GM12878 (cell line): ENCODE results near the gene UHMK1. TPM values are rescaled to one million over a fixed set of nuclear protein-coding genes. Genes with fewer than 3 reads are reported as not detected.

Experiments
- ATAC-seq: fragments of 200-7000 bp; cut with Tn5 transposase; 3 replicates; pipeline ENCODE4 v1.9.1; 2020; ENCODE audit warnings: mild to moderate bottlenecking, moderate library complexity
- BruUV-seq: library from RNA; stranded (reverse); fragments of 400-500 nt; replicated peaks from 2 replicates; lab custom pipeline; 2021; lab: Mats Ljungman, UMichigan
- CTCF ChIA-PET: fragments of 300-600 bp; sonication (Branson Sonifier 250); formaldehyde crosslinking; extraction: SDS; loops from one replicate; lab custom pipeline; 2021; ENCODE audit warnings: inconsistent platforms; lab: Yijun Ruan, JAX
- POLR2A ChIA-PET: fragments of 350-600 bp; formaldehyde crosslinking; extraction: SDS; loops from one replicate; lab custom pipeline; 2021; ENCODE audit warnings: inconsistent platforms; lab: Charles Lee
- RAD21 ChIA-PET: fragments of 300-600 bp; sonication (Branson Sonifier 250); formaldehyde crosslinking; loops from one replicate; lab custom pipeline; 2023; ENCODE audit warnings: antibody characterized with exemption; ENCODE audit not compliant: unreplicated experiment; lab: Charles Lee
- SMC1A ChIA-PET: fragments of 300-600 bp; sonication (Branson Sonifier 250); formaldehyde crosslinking; loops from one replicate; lab custom pipeline; 2023; ENCODE audit not compliant: unreplicated experiment, uncharacterized antibody; lab: Charles Lee
- DNase-seq: peaks from one replicate; pipeline ENCODE4 v3.0.0-alpha.2; 2011; ENCODE audit warnings: low read depth, low spot score
- FAIRE-seq: peaks from 3 replicates; lab custom pipeline; 2011; peaks lifted over from hg19 to GRCh38; lab: Jason Lieb, UNC
- H2AFZ ChIP-seq: 2 replicates; pipeline ENCODE4 v1.6.0; 2011; ENCODE audit warnings: low read depth, low read length, control low read depth; ENCODE audit not compliant: control insufficient read depth
- H3K27ac ChIP-seq: 2 replicates; pipeline ENCODE4 v1.5.1; 2011; ENCODE audit warnings: control low read depth; ENCODE audit not compliant: control insufficient read depth, insufficient read depth
- H3K27me3 ChIP-seq, 2 experiments: replicated peaks in 1 of 2; 2 replicates each; pipeline versions ENCODE4 v1.6.0 to v1.6.1; 2011; ENCODE audit warnings: low read length in 1 of 2; ENCODE audit not compliant: control insufficient read depth in 2 of 2, insufficient read depth in 2 of 2
- H3K36me3 ChIP-seq, 2 experiments: 2 replicates each; pipeline ENCODE4 v1.5.1; 2011; ENCODE audit warnings: low read length in 1 of 2; ENCODE audit not compliant: control insufficient read depth in 2 of 2, insufficient read depth in 2 of 2
- H3K4me1 ChIP-seq: 2 replicates; pipeline ENCODE4 v1.6.1; 2011; ENCODE audit warnings: mild to moderate bottlenecking, low read length, moderate library complexity, mixed read lengths; ENCODE audit not compliant: control insufficient read depth, insufficient read depth
- H3K4me2 ChIP-seq: 2 replicates; pipeline ENCODE4 v1.6.0; 2011; ENCODE audit warnings: control low read depth; ENCODE audit not compliant: control insufficient read depth, insufficient read depth
- H3K4me3 ChIP-seq: fragments of 200-600 bp; sonication (generic); 2 replicates; pipeline ENCODE4 v1.5.1; 2016
- H3K79me2 ChIP-seq: 2 replicates; pipeline ENCODE4 v1.6.0; 2011; ENCODE audit warnings: low read length; ENCODE audit not compliant: control insufficient read depth, insufficient read depth
- H3K9ac ChIP-seq: 2 replicates; pipeline ENCODE4 v1.8.0; 2011; ENCODE audit warnings: low read length, control low read depth, mixed read lengths; ENCODE audit not compliant: control insufficient read depth, insufficient read depth
- H3K9me3 ChIP-seq: replicated peaks from 3 replicates; pipeline ENCODE4 v1.5.1; 2011; ENCODE audit warnings: mild to moderate bottlenecking, low read length; ENCODE audit not compliant: control insufficient read depth, insufficient read depth
- H4K20me1 ChIP-seq: 2 replicates; pipeline ENCODE4 v1.6.0; 2011; ENCODE audit not compliant: control insufficient read depth, insufficient read depth
- HCFC1 ChIP-seq: fragments of 150-350 bp; IDR thresholded peaks from 2 replicates; pipeline ENCODE4 v1.6.1; 2014; ENCODE audit warnings: low read length
- HDAC2 ChIP-seq: fragments of 200-600 bp; sonication (generic); IDR thresholded peaks from 2 replicates; pipeline ENCODE4 v1.6.1; 2017
- KAT2A ChIP-seq: conservative IDR thresholded peaks from 2 replicates; pipeline ENCODE4 v1.6.1; 2011; ENCODE audit warnings: low read depth, low read length; ENCODE audit not compliant: control insufficient read depth
- NFIC ChIP-seq: IDR thresholded peaks from 2 replicates; pipeline ENCODE4 v1.6.1; 2012; ENCODE audit warnings: low read depth, mild to moderate bottlenecking, inconsistent platforms, low read length, moderate library complexity
- POLR2A ChIP-seq: IDR thresholded peaks from 2 replicates; pipeline ENCODE4 v1.6.1; 2011; ENCODE audit warnings: low read depth, mild to moderate bottlenecking, low read length
- SIN3A ChIP-seq: IDR thresholded peaks from 2 replicates; pipeline ENCODE4 v1.6.1; 2012; ENCODE audit warnings: low read depth, low read length, improper control_type of control experiment
- SIX5 ChIP-seq: IDR thresholded peaks from 2 replicates; pipeline ENCODE4 v1.6.1; 2011; ENCODE audit warnings: mild to moderate bottlenecking, low read depth, low read length, moderate library complexity; ENCODE audit not compliant: severe bottlenecking
- SMAD1 ChIP-seq: fragments of 450-650 bp; IDR thresholded peaks from 2 replicates; pipeline ENCODE4 v1.6.1; 2018; ENCODE audit warnings: mild to moderate bottlenecking, low read depth; ENCODE audit not compliant: partially characterized antibody
- SMAD5 ChIP-seq: IDR thresholded peaks from 2 replicates; pipeline ENCODE4 v1.6.1; 2016; ENCODE audit warnings: antibody characterized with exemption, low read depth
- SMARCA5 ChIP-seq: fragments of 450-650 bp; IDR thresholded peaks from 2 replicates; pipeline ENCODE4 v1.6.1; 2017; ENCODE audit warnings: mild to moderate bottlenecking
- SREBF2 ChIP-seq: IDR thresholded peaks from 2 replicates; pipeline ENCODE4 v1.6.1; 2012; ENCODE audit warnings: mild to moderate bottlenecking, low read length
- SRF ChIP-seq, 2 experiments: IDR thresholded peaks; 2 replicates each; pipeline ENCODE4 v1.6.1; 2011; ENCODE audit warnings: low read depth in 2 of 2, low read length in 2 of 2, mild to moderate bottlenecking in 1 of 2, moderate library complexity in 1 of 2
- ZNF384 ChIP-seq: IDR thresholded peaks from 2 replicates; pipeline ENCODE4 v1.6.1; 2012; ENCODE audit warnings: low read depth, mild to moderate bottlenecking, low read length, improper control_type of control experiment, borderline replicate concordance
- WGBS: methylation state at CpG from one replicate; pipeline ENCODE4 v1.1.6; 2016; ENCODE audit warnings: low lambda C conversion rate; ENCODE audit not compliant: insufficient replicate concordance, insufficient coverage; ENCODE audit errors: missing lambda C conversion rate; 5-methylcytosine and 5-hydroxymethylcytosine counted together
- in situ Hi-C: fragments of 300-500 bp; cut with MboI; formaldehyde crosslinking; loops from 9 replicates; pipeline ENCODE4 v1.14.3; 2018; ENCODE audit warnings: mixed read lengths
- intact Hi-C: fragments of 100-400 bp; cut with micrococcal nuclease; formaldehyde crosslinking; loops from one replicate; pipeline ENCODE4 v1.14.2; 2022; ENCODE audit not compliant: unreplicated experiment
- polyA plus RNA-seq, 11 experiments: library from polyadenylated mRNA; depleted of rRNA in 4 of 11; unstranded in 6 of 11; stranded (reverse) in 5 of 11; fragments of >200 nt; fragmentation: Nextera tagmentation in 4 of 11; fragmentation: Illumina TruSeq in 1 of 11; extraction: Ambion mirVana in 4 of 11; extraction: Trizol in 1 of 11; gene quantifications; 1 replicate in 1 of 11; 2 replicates in 10 of 11; pipeline versions ENCODE4 v1.2.1 to v1.2.3, GENCODE V29; 2011 to 2016; ENCODE audit warnings: inconsistent platforms in 2 of 11, missing spikeins in 2 of 11, low read depth in 1 of 11
- total RNA-seq, 4 experiments: library from RNA; depleted of rRNA in 3 of 4; stranded (reverse); fragments of >200 nt in 3 of 4; fragmentation: Illumina TruSeq in 1 of 4; extraction: Trizol in 1 of 4; gene quantifications; 2 replicates each; pipeline versions ENCODE4 v1.2.1 to v1.2.3, GENCODE V29; 2013 to 2021
- TF ChIP-seq, protein P1 (sequence below): IDR thresholded peaks from 2 replicates; pipeline ENCODE4 v1.6.1; 2012; ENCODE audit warnings: mild to moderate bottlenecking, low read depth, low read length
- TF ChIP-seq, protein P2 (sequence below): fragments of 450-650 bp; IDR thresholded peaks from 2 replicates; pipeline ENCODE4 v1.6.1; 2014; ENCODE audit warnings: mild to moderate bottlenecking
- TF ChIP-seq, protein P3 (sequence below): IDR thresholded peaks from 2 replicates; pipeline ENCODE4 v1.6.1; 2011; ENCODE audit warnings: mild to moderate bottlenecking, low read depth, low read length, moderate library complexity; ENCODE audit not compliant: insufficient replicate concordance
- TF ChIP-seq, protein P4 (sequence below): fragments of 450-650 bp; IDR thresholded peaks from 2 replicates; pipeline ENCODE4 v1.6.1; 2017; ENCODE audit warnings: borderline replicate concordance

Gene UHMK1
- total and polyA plus RNA-seq, 10 of the 15 experiments (the other 5 are each of a cell fraction or from before 2014, with no cell fraction given) = 5.7 to 52.7 (median 28.3) TPM

DNA sequence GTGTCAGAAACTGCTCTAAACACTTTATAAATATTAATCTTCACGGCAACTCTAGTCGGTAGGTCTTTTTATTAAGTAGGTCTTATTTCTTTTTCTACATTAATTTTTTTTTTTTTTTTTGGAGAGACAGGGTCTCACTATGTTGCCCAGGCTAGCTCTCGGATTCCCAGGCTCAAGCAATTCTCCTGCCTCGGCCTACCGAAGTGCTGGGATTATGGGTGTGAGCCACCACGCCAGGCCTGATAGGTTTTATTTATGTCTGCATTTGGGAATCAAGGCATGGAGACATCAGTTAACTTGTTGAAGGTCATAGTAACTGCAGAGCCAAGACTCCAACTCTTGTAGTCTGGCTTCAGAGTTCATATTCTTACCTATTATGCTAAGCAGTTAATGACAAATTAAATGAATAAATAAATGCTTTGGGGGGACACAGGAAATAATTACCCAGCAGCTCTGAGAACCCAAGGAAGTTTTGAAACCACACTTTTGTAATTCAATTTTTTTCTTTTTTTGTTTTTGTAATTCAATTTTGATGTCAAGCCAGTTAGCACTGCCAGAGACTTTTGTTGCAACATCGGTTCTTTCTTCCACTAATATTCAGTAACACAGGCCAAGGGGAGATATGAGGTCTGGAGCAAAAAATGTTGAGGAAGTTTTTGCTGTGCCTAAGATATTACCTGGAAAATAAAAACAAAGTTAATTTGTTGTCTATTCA, 54.5 kb downstream of the UHMK1 start:
- no peak overlapping the region for H3K4me2 ChIP-seq
- no peak overlapping the region for H3K27ac ChIP-seq
- RAD21 ChIA-PET = no interaction called here
- no peak overlapping the region for H3K4me3 ChIP-seq
- no peaks in the 10 kb centered on the region for H4K20me1 ChIP-seq
- no peaks in the 10 kb centered on the region for H3K79me2 ChIP-seq
- intact Hi-C loops (no loop called here), in situ Hi-C loops (no loop called here)
- no peaks in the 10 kb centered on the region for H3K4me1 ChIP-seq
- no TSS peak for BruUV-seq
- H3K9ac ChIP-seq = no peak overlapping the region
- SMC1A ChIA-PET = interaction anchor here (0.6 to 0.7 kb wide), 2 partner anchors 23 to 193 kb away, joined by 3 to 4 read pairs; no protein-coding TSS in a partner anchor
- no peak for DNase-seq
- CTCF ChIA-PET = no interaction called here
- no peak for FAIRE-seq
- POLR2A ChIA-PET = no interaction called here
- no peaks in the 10 kb centered on the region for H3K36me3 ChIP-seq
- WGBS = 87% methylated on average over 7 of the region's 7 CpGs
- H3K27me3 ChIP-seq = no peaks in the 10 kb centered on the region
- ATAC-seq = no peak
- no peak overlapping the region for H2AFZ ChIP-seq
- no peaks in the 10 kb centered on the region for H3K9me3 ChIP-seq
- TF ChIP-seq SMAD1 (no peak), SMARCA5 (no peak), HCFC1 (no peak), SREBF2 (no peak), POLR2A (no peak), HDAC2 (no peak), ZNF384 (no peak), SRF (IDR thresholded peaks at IDR 0.05; ENCODE audit: low read depth in 2 of 2, low read length in 2 of 2) (no peak), SMAD5 (no peak), NFIC (no peak), SIN3A (no peak), SIX5 (no peak), KAT2A (no peak)
- TF ChIP-seq, protein P1, sequence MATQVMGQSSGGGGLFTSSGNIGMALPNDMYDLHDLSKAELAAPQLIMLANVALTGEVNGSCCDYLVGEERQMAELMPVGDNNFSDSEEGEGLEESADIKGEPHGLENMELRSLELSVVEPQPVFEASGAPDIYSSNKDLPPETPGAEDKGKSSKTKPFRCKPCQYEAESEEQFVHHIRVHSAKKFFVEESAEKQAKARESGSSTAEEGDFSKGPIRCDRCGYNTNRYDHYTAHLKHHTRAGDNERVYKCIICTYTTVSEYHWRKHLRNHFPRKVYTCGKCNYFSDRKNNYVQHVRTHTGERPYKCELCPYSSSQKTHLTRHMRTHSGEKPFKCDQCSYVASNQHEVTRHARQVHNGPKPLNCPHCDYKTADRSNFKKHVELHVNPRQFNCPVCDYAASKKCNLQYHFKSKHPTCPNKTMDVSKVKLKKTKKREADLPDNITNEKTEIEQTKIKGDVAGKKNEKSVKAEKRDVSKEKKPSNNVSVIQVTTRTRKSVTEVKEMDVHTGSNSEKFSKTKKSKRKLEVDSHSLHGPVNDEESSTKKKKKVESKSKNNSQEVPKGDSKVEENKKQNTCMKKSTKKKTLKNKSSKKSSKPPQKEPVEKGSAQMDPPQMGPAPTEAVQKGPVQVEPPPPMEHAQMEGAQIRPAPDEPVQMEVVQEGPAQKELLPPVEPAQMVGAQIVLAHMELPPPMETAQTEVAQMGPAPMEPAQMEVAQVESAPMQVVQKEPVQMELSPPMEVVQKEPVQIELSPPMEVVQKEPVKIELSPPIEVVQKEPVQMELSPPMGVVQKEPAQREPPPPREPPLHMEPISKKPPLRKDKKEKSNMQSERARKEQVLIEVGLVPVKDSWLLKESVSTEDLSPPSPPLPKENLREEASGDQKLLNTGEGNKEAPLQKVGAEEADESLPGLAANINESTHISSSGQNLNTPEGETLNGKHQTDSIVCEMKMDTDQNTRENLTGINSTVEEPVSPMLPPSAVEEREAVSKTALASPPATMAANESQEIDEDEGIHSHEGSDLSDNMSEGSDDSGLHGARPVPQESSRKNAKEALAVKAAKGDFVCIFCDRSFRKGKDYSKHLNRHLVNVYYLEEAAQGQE = no peak
- TF ChIP-seq, protein P2, sequence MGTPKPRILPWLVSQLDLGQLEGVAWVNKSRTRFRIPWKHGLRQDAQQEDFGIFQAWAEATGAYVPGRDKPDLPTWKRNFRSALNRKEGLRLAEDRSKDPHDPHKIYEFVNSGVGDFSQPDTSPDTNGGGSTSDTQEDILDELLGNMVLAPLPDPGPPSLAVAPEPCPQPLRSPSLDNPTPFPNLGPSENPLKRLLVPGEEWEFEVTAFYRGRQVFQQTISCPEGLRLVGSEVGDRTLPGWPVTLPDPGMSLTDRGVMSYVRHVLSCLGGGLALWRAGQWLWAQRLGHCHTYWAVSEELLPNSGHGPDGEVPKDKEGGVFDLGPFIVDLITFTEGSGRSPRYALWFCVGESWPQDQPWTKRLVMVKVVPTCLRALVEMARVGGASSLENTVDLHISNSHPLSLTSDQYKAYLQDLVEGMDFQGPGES = no peak
- TF ChIP-seq, protein P3, sequence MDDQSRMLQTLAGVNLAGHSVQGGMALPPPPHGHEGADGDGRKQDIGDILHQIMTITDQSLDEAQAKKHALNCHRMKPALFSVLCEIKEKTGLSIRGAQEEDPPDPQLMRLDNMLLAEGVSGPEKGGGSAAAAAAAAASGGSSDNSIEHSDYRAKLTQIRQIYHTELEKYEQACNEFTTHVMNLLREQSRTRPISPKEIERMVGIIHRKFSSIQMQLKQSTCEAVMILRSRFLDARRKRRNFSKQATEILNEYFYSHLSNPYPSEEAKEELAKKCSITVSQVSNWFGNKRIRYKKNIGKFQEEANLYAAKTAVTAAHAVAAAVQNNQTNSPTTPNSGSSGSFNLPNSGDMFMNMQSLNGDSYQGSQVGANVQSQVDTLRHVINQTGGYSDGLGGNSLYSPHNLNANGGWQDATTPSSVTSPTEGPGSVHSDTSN = no peak
- TF ChIP-seq, protein P4, sequence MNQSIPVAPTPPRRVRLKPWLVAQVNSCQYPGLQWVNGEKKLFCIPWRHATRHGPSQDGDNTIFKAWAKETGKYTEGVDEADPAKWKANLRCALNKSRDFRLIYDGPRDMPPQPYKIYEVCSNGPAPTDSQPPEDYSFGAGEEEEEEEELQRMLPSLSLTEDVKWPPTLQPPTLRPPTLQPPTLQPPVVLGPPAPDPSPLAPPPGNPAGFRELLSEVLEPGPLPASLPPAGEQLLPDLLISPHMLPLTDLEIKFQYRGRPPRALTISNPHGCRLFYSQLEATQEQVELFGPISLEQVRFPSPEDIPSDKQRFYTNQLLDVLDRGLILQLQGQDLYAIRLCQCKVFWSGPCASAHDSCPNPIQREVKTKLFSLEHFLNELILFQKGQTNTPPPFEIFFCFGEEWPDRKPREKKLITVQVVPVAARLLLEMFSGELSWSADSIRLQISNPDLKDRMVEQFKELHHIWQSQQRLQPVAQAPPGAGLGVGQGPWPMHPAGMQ = no peak
